RPMI7951 (cell line): ENCODE measurements around the gene TUBA4B. TPM values are rescaled to one million over a fixed set of nuclear protein-coding genes. Genes with fewer than 3 reads are reported as not detected.
A peak's percentile ranks its signal among the peaks of the same experiment; 100 is the strongest.

ENCODE experiments used
- DNase-seq: peaks from one replicate; pipeline ENCODE4 v3.0.0-alpha.2; 2012; ENCODE audit warnings: low read depth
- total RNA-seq: library from RNA; depleted of rRNA; stranded (reverse); fragments of >200 nt; shearing (Covaris generic); gene quantifications from 2 replicates; pipeline ENCODE4 v1.2.3, GENCODE V29; 2014; rRNA removed

The TUBA4B gene
- total RNA-seq, 1 experiment from 2014 or later: not detected

DNA sequence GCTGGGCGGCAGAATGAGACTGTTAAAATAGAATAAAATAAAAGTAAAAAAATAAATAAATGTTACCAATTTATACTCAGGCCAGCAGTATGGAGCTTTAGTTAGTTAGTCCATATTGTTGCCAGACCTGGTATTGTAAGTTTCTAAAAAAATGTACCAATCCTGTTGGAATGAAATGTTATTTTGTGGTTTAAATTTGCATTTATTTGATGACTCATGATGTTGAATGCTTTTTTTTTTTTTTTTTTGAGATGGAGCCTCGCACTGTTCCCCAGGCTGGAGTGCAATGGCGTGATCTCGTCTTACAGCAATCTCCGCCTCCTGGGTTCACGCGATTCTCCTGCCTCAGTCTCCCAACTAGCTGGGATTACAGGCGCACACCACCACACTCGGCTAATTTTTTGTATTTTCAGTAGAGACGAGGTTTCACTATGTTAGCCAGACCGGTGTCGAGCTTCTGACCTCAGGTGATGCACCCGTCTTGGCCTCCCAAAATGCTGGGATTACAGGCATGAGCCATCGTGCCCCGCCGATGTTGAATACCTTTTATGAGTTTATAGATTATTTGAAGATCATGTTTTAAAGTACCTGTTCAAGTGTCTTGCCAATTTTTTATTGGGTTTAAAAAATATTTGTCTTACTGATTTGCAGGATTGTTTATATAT is 61.9 kb downstream of the TUBA4B start:
- DNase-seq: peak; percentile 40

Other genes with a start within 250 kb of the TUBA4B start
- gene CFAP65, start 211.7 kb upstream of the TUBA4B start, total RNA-seq: 0.10 and 0.12 TPM in 2 replicates
- gene IHH, start 192.3 kb upstream of the TUBA4B start, total RNA-seq: not detected in 2 replicates
- 24.1 and 31.0 TPM in 2 replicates for gene NHEJ1, start 92.4 kb upstream of the TUBA4B start, total RNA-seq
- gene SLC23A3, start 83.2 kb upstream of the TUBA4B start, total RNA-seq: 0.59 TPM in 1 of 2 replicates, not detected in the other
- gene CNPPD1, start 76.3 kb upstream of the TUBA4B start, total RNA-seq: 40.2 and 41.2 TPM in 2 replicates
- gene RETREG2, start 75.0 kb upstream of the TUBA4B start, total RNA-seq: 63.2 and 67.8 TPM in 2 replicates
- 49.6 and 55.1 TPM in 2 replicates for gene ZFAND2B, start 46.5 kb upstream of the TUBA4B start, total RNA-seq
- 29.8 and 41.6 TPM in 2 replicates for gene ABCB6, start 34.3 kb upstream of the TUBA4B start, total RNA-seq
- gene ATG9A, start 23.6 kb upstream of the TUBA4B start, total RNA-seq: 51.3 and 58.6 TPM in 2 replicates
- gene ANKZF1, start 23.4 kb upstream of the TUBA4B start, total RNA-seq: 27.5 and 28.8 TPM in 2 replicates
- gene GLB1L, start 7.8 kb upstream of the TUBA4B start, total RNA-seq: 30.0 and 35.0 TPM in 2 replicates
- gene STK16, start 7.8 kb upstream of the TUBA4B start, total RNA-seq: 24.0 and 28.5 TPM in 2 replicates
- 31.1 and 42.2 TPM in 2 replicates for gene TUBA4A, start 675 bp downstream of the TUBA4B start, total RNA-seq
- 33.8 and 39.8 TPM in 2 replicates for gene DNAJB2, start 26.1 kb downstream of the TUBA4B start, total RNA-seq
- gene PTPRN, start 56.2 kb downstream of the TUBA4B start, total RNA-seq: 3.2 and 4.4 TPM in 2 replicates
- gene RESP18, start 79.5 kb downstream of the TUBA4B start, total RNA-seq: not detected in 2 replicates
- gene DNPEP, start 134.7 kb downstream of the TUBA4B start, total RNA-seq: 80.4 and 101 TPM in 2 replicates
- gene DES, start 165.1 kb downstream of the TUBA4B start, total RNA-seq: 0.20 and 0.60 TPM in 2 replicates
- gene SPEG, start 181.6 kb downstream of the TUBA4B start, total RNA-seq: 32.7 and 33.3 TPM in 2 replicates
- 87.5 and 91.9 TPM in 2 replicates for gene GMPPA, start 245.6 kb downstream of the TUBA4B start, total RNA-seq